Activated T-cell treated with anti-CD3 and anti-CD28 coated beads for 48 hours (primary cell): ENCODE results near the gene HOXA5.
A peak's percentile ranks its signal among the peaks of the same experiment; 100 is the strongest.

Experiments
- DNase-seq: peaks from one replicate; pipeline ENCODE4 v3.0.0-alpha.2; 2020; ENCODE audit warnings: low read depth

HOXA5 gene

DNA sequence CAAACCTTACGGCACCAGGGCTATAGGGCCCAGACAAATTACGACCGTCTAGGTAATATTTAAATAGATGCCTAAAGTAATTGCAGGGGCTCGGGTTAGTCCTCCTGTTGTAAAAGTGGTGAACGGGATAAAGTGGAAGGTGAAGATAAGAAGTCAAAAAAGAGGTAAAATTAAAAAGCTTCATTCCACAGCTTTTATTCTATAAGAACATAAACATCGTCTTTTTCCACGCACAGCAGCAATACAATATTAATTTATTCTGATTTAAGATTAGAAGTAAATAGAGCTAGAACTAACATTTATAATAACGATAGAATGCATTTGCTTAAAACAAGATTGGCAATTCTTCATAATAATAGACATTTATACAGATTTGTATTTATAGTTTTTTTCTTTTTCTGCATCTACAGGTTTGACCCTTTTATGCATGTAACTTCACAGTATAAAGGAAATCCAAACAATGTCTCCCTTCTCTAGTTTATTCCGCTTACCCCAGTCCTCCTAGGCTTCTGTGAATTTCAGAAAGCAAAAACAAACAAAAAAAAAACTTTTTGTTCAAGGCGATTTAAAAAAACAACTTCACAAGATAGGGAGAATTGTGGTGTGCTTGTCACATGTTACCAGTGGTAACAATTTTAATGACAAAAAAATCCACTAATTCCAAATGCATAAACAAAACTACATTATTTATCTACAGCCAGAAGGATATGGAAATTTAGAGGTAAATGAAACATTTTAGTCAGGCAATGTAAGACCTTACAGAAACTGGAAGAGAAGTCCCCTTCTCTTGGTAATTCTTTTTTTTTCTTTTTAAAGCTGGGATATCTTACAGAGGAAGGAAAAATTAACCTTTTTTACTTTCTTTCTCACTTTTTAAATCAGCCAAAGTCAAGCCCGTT is 27.2 kb upstream of the HOXA5 start:
- no peak for DNase-seq

DNA sequence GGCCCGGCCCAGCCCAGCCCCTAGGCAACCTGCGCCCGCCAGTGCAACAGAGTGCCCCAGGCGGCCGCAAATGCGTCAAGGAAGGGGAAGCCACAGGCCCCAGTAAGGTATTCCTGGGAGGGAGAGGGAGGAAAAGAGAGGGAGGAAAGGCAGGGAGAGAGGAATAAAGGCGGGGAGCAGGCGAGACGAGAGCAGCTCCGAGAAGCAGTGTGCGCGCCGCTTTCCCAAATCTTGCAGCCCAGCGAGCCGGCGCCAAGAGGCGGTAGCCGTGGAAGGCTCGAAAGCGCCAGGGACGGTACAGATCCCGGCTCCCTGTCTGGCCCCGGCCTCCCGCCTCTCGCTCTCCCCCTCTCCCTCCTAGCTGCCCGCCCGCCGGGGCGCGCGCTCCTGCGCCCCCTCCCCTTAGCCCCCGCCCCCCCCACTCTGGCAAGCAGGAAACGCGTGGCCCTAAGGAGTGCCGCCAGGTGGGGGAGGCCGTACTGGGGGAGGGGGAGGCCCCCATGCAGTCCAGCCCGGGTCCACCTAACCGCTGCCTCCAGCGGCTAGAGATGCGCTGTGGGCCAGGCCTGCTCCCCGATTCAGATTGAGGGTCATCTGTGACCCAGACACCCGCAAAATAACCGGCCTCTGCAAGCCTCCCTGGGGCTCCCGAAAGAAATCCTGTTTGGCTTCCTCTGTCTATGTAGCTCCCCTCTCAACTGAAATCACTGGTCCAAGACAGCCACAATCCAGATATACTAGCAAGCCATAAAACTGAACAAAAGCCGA is 26.4 kb upstream of the HOXA5 start:
- no peak for DNase-seq

DNA sequence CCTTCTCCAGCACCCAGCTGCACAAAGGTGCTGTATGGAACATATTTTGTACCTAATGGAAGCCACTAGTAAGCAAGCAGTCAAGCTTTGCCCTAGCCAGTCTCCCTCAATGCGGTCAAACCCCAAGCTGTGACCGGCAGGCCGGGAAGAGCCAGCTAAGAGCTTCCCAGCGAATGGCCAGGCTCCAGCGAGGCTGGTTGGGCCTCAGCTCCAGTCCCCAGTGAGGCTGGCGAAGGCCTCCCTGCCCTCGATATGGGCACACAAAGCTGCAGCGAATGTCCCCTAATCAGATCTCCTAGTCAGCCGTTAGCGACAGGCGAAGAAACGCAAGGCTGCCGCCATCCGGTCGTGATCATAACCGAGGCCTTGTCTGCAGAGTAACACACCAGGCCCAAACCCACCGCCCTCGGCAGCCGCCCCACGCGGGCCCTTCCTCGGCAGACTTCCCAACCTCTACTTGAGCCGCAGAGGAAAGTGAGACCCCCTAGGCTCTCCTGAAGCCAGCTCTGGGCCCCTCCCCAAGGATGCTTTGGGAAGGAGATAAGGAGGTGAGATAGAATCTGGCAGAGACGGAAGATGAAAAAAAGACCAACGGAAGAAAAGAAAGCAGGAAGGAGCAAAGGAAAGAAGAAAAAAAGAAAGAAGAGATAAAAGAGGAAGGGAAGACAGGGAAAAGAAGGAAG is 24.9 kb upstream of the HOXA5 start:
- DNase-seq, result no peak

DNA sequence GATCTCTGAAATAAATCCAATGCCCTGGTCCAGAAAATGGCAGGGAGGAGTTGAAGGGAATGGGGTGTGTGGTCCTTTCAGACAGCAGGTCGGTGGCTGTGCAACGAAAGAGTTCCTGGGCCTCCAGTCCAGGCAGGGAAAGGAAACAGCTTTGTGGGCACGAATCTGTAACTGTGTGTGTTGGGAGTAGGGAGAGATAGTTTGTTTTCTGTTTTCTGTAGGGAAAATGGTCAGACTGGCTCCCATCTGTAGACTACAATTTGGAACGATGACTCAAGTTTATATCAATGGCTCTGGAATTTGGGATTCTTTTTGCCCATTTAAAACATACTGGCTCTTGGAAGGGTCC is 24.4 kb upstream of the HOXA5 start:
- DNase-seq, result no peak

GRCh38 chr7:27166531-27167505 is 23.3 kb upstream of the HOXA5 start:
- DNase-seq, result no peak

DNA sequence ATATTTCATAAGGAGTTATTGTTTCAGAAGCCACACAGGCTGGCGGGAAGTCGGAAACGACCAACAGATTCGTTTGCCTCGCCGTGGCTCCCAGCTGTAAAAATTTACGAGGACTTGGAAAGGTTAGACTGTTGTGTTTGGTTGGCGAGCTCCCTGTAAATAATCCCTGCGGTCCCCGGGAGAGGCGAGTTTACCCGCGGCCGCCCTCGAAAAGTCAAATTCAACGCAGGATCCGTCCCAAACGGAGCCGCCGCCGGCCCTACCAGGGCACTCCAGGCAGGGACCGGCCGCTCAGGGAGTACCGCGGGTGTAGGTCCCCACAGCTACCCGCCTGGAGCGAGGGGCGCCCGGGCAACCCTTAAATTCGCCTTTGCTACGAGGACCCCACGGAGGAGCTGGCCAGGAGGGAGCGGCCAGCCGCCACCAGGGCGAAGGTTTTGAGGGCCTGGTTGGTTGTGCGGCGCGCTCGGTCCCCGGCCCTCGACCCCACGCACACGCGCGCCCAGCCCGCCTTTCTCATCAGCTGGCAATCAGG is 22.6 kb upstream of the HOXA5 start:
- DNase-seq, result no peak

GRCh38 chr7:27165089-27165995 is 21.9 kb upstream of the HOXA5 start, which contains the start of gene HOXA9:
TSS of gene HOXA9 (minus strand) at chr7:27165537. CDS start at chr7:27165457, 80 bp downstream.
- no peak for DNase-seq

DNA sequence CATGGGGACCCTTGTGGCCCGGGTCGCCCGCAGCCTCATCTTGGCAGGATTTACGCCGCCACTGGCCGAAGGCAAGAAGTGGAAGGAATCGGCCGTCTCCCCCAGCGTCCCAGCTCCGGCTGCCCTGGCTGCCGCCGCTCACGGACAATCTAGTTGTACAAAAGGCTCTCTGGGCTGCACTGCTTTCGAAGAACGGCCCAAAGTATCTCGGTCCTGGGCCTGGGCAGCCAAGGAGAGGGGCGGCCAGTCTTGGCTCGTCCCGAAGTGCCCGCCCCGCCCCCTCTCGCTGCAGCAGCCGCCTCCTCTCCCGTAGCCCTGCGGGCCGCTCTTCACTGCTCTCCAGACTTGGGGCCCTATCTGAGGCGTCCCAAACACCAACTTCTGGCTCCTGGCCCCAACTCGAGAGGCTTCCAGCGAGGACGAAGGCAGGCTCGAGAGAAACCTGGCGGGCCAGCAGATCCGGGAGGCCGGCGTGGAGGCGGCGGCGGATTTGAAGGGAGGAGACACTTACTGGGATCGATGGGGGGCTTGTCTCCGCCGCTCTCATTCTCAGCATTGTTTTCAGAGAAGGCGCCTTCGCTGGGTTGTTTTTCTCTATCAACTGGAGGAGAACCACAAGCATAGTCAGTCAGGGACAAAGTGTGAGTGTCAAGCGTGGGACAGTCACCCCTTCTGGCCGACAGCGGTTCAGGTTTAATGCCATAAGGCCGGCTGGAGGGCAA is 21.0 kb upstream of the HOXA5 start:
- no peak for DNase-seq

DNA sequence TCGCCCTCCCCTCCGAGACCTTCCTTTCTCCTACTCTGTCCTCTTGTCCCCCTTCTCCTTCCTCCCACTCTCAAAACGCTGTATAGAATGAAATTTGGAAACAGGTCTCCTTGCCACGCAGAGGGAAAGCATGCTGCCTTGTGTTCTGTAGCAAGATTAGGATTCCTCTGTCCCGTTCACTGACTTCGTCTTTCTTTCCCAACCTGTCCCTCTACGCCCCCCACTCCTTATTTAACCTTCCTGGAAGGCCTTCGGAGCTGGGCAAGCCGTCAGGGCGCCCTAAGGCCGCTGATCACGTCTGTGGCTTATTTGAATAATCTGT is 20.5 kb upstream of the HOXA5 start:
- DNase-seq, result no peak

DNA sequence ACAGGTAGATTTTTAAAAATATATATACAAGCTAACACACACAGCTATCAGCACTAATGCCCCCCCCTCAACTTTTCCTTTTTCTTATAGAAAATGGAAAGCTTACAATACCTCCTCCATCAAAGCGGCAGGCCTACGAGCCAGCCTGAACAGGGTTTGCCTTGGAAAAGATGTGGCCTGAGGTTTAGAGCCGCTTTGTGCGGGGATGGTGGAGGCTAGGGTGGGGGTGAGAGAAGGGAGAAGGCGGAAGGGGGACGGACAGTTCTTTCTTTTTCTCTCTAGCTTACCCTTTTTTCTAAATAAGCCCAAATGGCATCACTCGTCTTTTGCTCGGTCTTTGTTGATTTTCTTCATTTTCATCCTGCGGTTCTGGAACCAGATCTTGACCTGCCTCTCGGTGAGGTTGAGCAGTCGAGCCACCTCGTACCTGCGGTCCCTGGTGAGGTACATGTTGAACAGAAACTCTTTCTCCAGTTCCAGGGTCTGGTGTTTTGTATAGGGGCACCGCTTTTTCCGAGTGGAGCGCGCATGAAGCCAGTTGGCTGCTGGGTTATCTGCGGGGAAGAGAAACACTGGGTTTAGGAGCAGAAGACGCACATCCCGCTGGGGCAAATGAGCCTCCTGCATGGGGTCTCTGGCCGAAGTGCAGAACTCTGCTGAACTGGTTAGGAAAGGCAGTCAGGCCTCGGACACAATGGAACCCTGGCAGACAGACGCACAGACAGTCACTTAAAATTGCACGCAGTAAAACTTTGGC is 20.0 kb upstream of the HOXA5 start:
- DNase-seq, result no peak

DNA sequence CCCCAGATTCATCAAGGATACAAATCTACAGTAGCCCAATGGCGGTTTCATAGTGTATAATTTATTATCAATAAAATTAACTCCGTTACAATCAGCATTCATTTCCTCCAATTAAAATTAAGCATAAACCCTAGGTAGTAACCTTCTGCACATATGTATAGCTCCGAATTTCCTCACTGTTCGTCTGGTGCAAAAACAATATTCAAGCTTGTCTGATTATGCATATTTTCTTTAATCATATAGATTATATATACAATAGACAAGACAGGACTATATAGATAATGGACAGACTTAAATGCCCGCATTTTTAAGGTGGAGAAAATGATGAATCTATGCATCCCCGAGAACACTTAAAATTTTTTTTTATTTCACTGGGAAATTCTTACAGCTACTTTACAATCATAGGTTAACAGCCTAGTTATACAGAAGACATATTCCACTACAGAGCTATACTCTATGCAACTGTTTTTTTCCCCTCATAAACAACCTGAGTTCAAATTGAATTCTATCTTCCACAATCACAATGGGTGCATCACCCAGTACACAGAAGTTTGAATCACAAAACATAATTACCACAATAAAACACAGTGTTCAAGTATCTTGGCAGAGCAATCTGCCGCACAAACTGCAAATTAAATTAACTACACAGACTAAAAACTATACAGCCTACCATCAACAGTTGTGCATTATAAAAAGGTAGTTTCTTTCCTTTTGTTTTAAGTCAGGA is 19.2 kb upstream of the HOXA5 start:
- no peak for DNase-seq

- DNase-seq, result no peak
Measured at GRCh38 chr7:27161721-27162560, 18.5 kb upstream of the HOXA5 start.

DNA sequence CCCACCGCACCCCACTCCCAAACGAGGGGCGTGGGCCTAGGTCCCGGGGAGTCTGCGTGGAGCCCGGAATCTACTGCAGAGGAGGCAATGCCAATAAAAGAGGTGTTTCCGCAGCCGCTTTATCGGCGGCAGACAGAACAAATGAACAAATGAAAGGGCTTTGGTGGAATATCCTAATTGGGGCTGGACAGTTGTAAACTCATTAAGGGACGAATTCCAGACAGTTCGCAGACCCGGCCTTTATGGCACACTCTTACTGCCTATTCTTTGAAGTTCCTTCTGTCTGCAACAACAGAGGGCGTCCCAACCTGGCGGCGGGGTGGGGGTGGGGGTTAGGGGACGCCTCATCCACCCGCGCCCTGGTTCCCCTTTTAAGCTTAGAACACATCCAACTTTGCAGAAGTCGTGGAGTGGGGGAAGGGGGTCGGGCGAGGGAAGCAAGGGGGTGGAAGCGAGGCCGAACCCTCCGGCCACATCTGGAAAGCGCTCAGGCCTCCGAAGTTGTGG is 17.8 kb upstream of the HOXA5 start:
- no peak for DNase-seq

GRCh38 chr7:27160546-27161213 is 17.2 kb upstream of the HOXA5 start:
- DNase-seq, result peak; percentile 76

DNA sequence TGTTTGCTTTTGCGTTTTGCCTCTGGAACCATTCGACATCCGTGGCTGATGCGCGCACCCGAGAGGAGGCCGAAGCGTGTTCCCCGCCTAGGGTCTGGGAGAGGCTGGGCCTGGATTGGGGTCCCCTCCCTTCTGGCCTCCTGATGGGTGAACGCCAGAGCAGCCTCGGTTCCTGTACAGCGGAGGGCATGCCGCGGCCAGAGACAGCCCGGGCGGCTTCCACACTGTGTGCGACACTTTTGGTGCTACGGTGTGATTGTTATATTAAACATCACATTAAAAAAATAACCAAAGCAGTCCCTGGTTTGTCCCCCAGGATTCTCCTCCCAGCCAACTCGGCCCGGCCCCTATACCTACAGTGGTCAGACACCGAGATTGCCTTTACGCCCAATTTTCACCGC is 16.7 kb upstream of the HOXA5 start:
- no peak for DNase-seq
